IMR-90 (cell line): Measurements from ENCODE around the gene MRPL17. TPM values are rescaled to one million over a fixed set of nuclear protein-coding genes. Genes with fewer than 3 reads are reported as not detected.

ENCODE experiments used
- ATAC-seq: fragments of 200-7000 bp; cut with Tn5 transposase; 2 replicates; pipeline ENCODE4 v1.9.1; 2020; ENCODE audit warnings: low read depth, mild to moderate bottlenecking, moderate library complexity
- BruUV-seq: library from RNA; stranded (reverse); fragments of 400-500 nt; replicated peaks from 2 replicates; lab custom pipeline; 2021; lab: Mats Ljungman, UMichigan
- CTCF ChIA-PET: fragments of 300-600 bp; formaldehyde crosslinking; extraction: SDS; loops from one replicate; lab custom pipeline; 2021; ENCODE audit warnings: antibody characterized with exemption; lab: Yijun Ruan, JAX
- POLR2A ChIA-PET: fragments of 300-600 bp; sonication (Branson Sonifier 250); formaldehyde crosslinking; loops from one replicate; lab custom pipeline; 2022; ENCODE audit warnings: antibody characterized with exemption; ENCODE audit not compliant: unreplicated experiment; lab: Charles Lee
- DNase-seq: peaks from one replicate; pipeline ENCODE4 v3.0.0; 2013
- H2AFZ ChIP-seq: replicated peaks from 2 replicates; pipeline ENCODE3; 2013; ENCODE audit warnings: low read length, mild to moderate bottlenecking; ENCODE audit not compliant: poor library complexity
- H2AK5ac ChIP-seq: 2 replicates; pipeline ENCODE4 v1.6.1; 2013; ENCODE audit warnings: low read depth, low read length, inconsistent platforms
- H2AK9ac ChIP-seq: replicated peaks from 2 replicates; pipeline ENCODE3; 2013; ENCODE audit warnings: mild to moderate bottlenecking, low read depth, low read length, moderate library complexity; ENCODE audit not compliant: poor library complexity
- H2BK120ac ChIP-seq: 2 replicates; pipeline ENCODE4 v1.6.1; 2013; ENCODE audit warnings: low read depth, low read length, inconsistent platforms
- H2BK15ac ChIP-seq: 3 replicates; pipeline ENCODE4 v1.6.1; 2013; ENCODE audit warnings: low read depth, low read length, inconsistent platforms
- H2BK20ac ChIP-seq: 2 replicates; pipeline ENCODE4 v1.6.1; 2013; ENCODE audit warnings: low read depth, mild to moderate bottlenecking, inconsistent platforms, low read length, moderate library complexity
- H2BK5ac ChIP-seq: 2 replicates; pipeline ENCODE4 v1.6.1; 2013; ENCODE audit warnings: mild to moderate bottlenecking, low read depth, low read length, inconsistent platforms; ENCODE audit not compliant: poor library complexity, severe bottlenecking
- H3K14ac ChIP-seq: replicated peaks from 2 replicates; pipeline ENCODE4 v1.6.1; 2013; ENCODE audit warnings: low read depth, low read length, inconsistent platforms
- H3K18ac ChIP-seq: 2 replicates; pipeline ENCODE4 v1.6.1; 2013; ENCODE audit warnings: low read depth, low read length, control low read depth
- H3K23ac ChIP-seq: 2 replicates; pipeline ENCODE4 v1.6.1; 2013; ENCODE audit warnings: low read depth, low read length, inconsistent platforms
- H3K27ac ChIP-seq: 2 replicates; pipeline ENCODE4 v1.5.1; 2013; ENCODE audit warnings: mild to moderate bottlenecking, control low read depth, low read length; ENCODE audit not compliant: insufficient read depth
- H3K27me3 ChIP-seq: 2 replicates; pipeline ENCODE4 v1.6.1; 2013; ENCODE audit warnings: low read length; ENCODE audit not compliant: control insufficient read depth, insufficient read depth
- H3K36me3 ChIP-seq: 2 replicates; pipeline ENCODE4 v1.6.1; 2013; ENCODE audit warnings: low read length, mixed read lengths; ENCODE audit not compliant: control insufficient read depth, insufficient read depth
- H3K4ac ChIP-seq: 2 replicates; pipeline ENCODE4 v1.6.1; 2013; ENCODE audit warnings: low read depth, low read length, inconsistent platforms
- H3K4me1 ChIP-seq: 2 replicates; pipeline ENCODE4 v1.6.1; 2013; ENCODE audit warnings: low read length, mixed read lengths; ENCODE audit not compliant: control insufficient read depth, insufficient read depth
- H3K4me2 ChIP-seq: 2 replicates; pipeline ENCODE4 v1.6.1; 2013; ENCODE audit warnings: low read depth, mild to moderate bottlenecking, control low read depth, low read length, moderate library complexity
- H3K4me3 ChIP-seq: 2 replicates; pipeline ENCODE4 v1.5.1; 2013; ENCODE audit warnings: low read depth, mild to moderate bottlenecking, control low read depth, low read length, moderate library complexity; ENCODE audit not compliant: insufficient read depth
- H3K56ac ChIP-seq: 2 replicates; pipeline ENCODE4 v1.6.1; 2013; ENCODE audit warnings: low read length, inconsistent platforms; ENCODE audit not compliant: insufficient read depth; ENCODE audit errors: extremely low read depth
- H3K79me1 ChIP-seq, 2 experiments: 2 replicates each; pipeline ENCODE4 v1.6.1; 2013; ENCODE audit warnings: low read length in 2 of 2, inconsistent platforms in 1 of 2, low read depth in 1 of 2
- H3K9ac ChIP-seq: 2 replicates; pipeline ENCODE4 v1.6.1; 2013; ENCODE audit warnings: low read depth, low read length, control low read depth
- H3K9me1 ChIP-seq: 2 replicates; pipeline ENCODE4 v1.6.1; 2013; ENCODE audit warnings: low read length, inconsistent platforms; ENCODE audit not compliant: insufficient read depth
- H3K9me3 ChIP-seq: 2 replicates; pipeline ENCODE4 v1.6.1; 2013; ENCODE audit warnings: low read length; ENCODE audit not compliant: control insufficient read depth, insufficient read depth
- H4K20me1 ChIP-seq: 2 replicates; pipeline ENCODE4 v1.6.1; 2013; ENCODE audit warnings: low read length, inconsistent platforms; ENCODE audit not compliant: insufficient read depth
- H4K5ac ChIP-seq: 2 replicates; pipeline ENCODE4 v1.6.1; 2013; ENCODE audit warnings: mild to moderate bottlenecking, low read depth, low read length, control low read depth
- H4K8ac ChIP-seq, 2 experiments: 2 replicates each; pipeline ENCODE4 v1.6.1; 2013; ENCODE audit warnings: low read depth in 2 of 2, low read length in 2 of 2, control low read depth in 1 of 2, inconsistent platforms in 1 of 2
- H4K91ac ChIP-seq: 2 replicates; pipeline ENCODE4 v1.6.1; 2013; ENCODE audit warnings: low read depth, low read length, inconsistent platforms; ENCODE audit not compliant: insufficient read depth
- MAFK ChIP-seq: IDR thresholded peaks from 2 replicates; pipeline ENCODE4 v1.6.1; 2012; ENCODE audit warnings: low read depth, low read length, improper control_type of control experiment
- WGBS, 2 experiments: methylation state at CpG; one replicate each; pipeline versions ENCODE4 v1.1.5 to v1.1.7; 2013; ENCODE audit warnings: missing lambda C conversion rate in 2 of 2; ENCODE audit not compliant: insufficient read length in 1 of 2; ENCODE audit errors: extremely low coverage in 2 of 2; 5-methylcytosine and 5-hydroxymethylcytosine counted together
- dilution Hi-C: fragments of 300-500 bp; cut with HindIII; formaldehyde crosslinking; loops from one replicate; pipeline ENCODE4 v1.14.3; 2018; ENCODE audit warnings: low sequenced_read_pairs; ENCODE audit not compliant: unreplicated experiment
- in situ Hi-C: fragments of 300-500 bp; cut with MboI; formaldehyde crosslinking; loops from 3 replicates; pipeline ENCODE4 v1.14.3; 2019; ENCODE audit warnings: low sequenced_read_pairs, inconsistent platforms, mixed read lengths
- intact Hi-C: fragments of 100-400 bp; cut with micrococcal nuclease; formaldehyde crosslinking; loops from 2 replicates; pipeline ENCODE4 v1.10.0; 2022
- polyA plus RNA-seq, 3 experiments: library from polyadenylated mRNA; depleted of rRNA; stranded (reverse); fragments of >200 nt; gene quantifications; 2 replicates each; pipeline ENCODE4 v1.2.3, GENCODE V29; 2012; ENCODE audit warnings: low replicate concordance in 1 of 3
- total RNA-seq: library from RNA; depleted of rRNA; stranded (reverse); fragments of >200 nt; gene quantifications from 2 replicates; pipeline ENCODE4 v1.2.3, GENCODE V29; 2012
- TF ChIP-seq, protein P1 (sequence below): fragments of 150-350 bp; IDR thresholded peaks from 2 replicates; pipeline ENCODE4 v1.6.1; 2016; ENCODE audit warnings: low read depth, mild to moderate bottlenecking, low read length, moderate library complexity, borderline replicate concordance

The MRPL17 gene
- total and polyA plus RNA-seq, 2 of the 4 experiments (the other 2 are of a cell fraction) = 70.3 to 85.2 TPM

DNA sequence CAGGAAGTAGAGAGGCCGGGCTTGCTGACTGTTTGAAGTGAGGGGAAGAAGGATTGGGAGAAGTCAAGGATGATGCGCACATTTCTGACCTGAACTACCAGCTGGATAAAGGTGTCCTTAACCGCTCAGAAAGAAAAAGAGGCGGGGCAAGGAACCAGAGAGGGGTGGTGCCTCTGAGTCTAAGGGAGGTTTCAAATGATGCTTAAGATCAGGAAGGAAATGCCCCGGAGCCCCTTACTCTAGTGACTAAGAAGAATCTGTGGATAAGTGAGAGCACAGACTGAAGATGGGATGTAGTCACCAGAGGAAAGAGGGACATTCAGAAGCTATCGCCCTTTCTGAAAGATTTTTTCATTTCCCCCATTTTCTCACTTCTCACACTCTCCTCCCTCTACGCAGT is 40.2 kb downstream of the MRPL17 start:
- dilution Hi-C loops (no loop called here), intact Hi-C loops (no loop called here), in situ Hi-C loops (no loop called here)
- CTCF ChIA-PET = no interaction called here
- POLR2A ChIA-PET = no interaction called here
- H3K9me1 ChIP-seq = peaks cover 20% of the 10 kb centered on the region
- WGBS, 2 experiments = 86% methylated on average over 6 of the region's 7 CpGs; no CpG with 5 or more reads in 1 of the 2 experiments
- H3K18ac ChIP-seq = no peak overlapping the region
- DNase-seq (no peak), ATAC-seq (no peak)
- no peak overlapping the region for H3K23ac ChIP-seq
- no peak overlapping the region for H3K4me2 ChIP-seq
- no peak overlapping the region for H3K9ac ChIP-seq
- H2AK5ac ChIP-seq = no peak overlapping the region
- no peak overlapping the region for H3K14ac ChIP-seq
- no peak overlapping the region for H3K56ac ChIP-seq
- no peak overlapping the region for H4K91ac ChIP-seq
- no peak overlapping the region for H2BK20ac ChIP-seq
- peaks cover 19% of the 10 kb centered on the region for H3K4me1 ChIP-seq
- H3K4me3 ChIP-seq = no peak overlapping the region
- no TSS peak for BruUV-seq
- H2BK120ac ChIP-seq = no peak overlapping the region
- peaks cover 5 to 36% of the 10 kb centered on the region in 2 experiments; a peak in 3 of 4 replicates for H3K79me1 ChIP-seq
- no peak overlapping the region for H2BK15ac ChIP-seq
- no peaks in the 10 kb centered on the region for H3K9me3 ChIP-seq
- H2AK9ac ChIP-seq = no peak overlapping the region
- no peak overlapping the region for H4K8ac ChIP-seq
- peaks cover 5% of the 10 kb centered on the region; the same call in 1 of the 2 replicates for H4K20me1 ChIP-seq
- H3K4ac ChIP-seq = no peak overlapping the region
- H2BK5ac ChIP-seq = no peak overlapping the region
- H4K5ac ChIP-seq = no peak overlapping the region
- no peak overlapping the region for H2AFZ ChIP-seq
- H3K27me3 ChIP-seq = no peaks in the 10 kb centered on the region
- peaks cover 25% of the 10 kb centered on the region for H3K36me3 ChIP-seq
- TF ChIP-seq MAFK = no peak
- TF ChIP-seq, protein P1, sequence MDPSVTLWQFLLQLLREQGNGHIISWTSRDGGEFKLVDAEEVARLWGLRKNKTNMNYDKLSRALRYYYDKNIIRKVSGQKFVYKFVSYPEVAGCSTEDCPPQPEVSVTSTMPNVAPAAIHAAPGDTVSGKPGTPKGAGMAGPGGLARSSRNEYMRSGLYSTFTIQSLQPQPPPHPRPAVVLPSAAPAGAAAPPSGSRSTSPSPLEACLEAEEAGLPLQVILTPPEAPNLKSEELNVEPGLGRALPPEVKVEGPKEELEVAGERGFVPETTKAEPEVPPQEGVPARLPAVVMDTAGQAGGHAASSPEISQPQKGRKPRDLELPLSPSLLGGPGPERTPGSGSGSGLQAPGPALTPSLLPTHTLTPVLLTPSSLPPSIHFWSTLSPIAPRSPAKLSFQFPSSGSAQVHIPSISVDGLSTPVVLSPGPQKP = no peak
- H3K27ac ChIP-seq = no peak overlapping the region
